ENCODE data around the gene KNTC1.

Gene KNTC1

DNA sequence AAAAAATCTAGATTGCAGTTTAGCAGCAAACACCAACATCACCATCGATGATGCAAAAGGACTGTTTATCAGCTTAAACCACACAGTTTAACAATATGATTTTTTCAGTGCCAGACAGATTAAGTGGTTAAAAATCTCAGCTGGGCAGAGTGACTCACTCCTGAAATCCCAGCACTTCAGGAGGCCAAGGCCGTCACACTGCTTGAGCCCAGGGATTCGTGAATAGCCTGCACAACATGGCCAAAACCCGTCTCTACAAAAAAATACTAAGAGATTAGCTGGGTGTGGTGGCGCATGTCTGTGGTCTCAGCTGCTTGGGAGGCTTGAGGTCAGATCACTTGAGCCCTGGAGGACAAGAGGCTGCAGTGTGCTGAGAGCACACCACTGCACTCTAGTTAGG, 9.2 kb upstream of the KNTC1 start:
- no peak for DNase-seq
- Mint-ChIP-seq H3K4me1 (peaks cover 9% of the 10 kb centered on the region), H3K9me3 (no peaks in the 10 kb centered on the region), H3K27me3 (ENCODE audit: low read depth, poor library complexity) (peaks cover 4% of the 10 kb centered on the region), H3K4me3 (no peak overlapping the region), H3K36me3 (ENCODE audit: low read depth) (peaks cover 89% of the 10 kb centered on the region), H3K27ac (no peak overlapping the region)
- TF ChIP-seq, protein P1, sequence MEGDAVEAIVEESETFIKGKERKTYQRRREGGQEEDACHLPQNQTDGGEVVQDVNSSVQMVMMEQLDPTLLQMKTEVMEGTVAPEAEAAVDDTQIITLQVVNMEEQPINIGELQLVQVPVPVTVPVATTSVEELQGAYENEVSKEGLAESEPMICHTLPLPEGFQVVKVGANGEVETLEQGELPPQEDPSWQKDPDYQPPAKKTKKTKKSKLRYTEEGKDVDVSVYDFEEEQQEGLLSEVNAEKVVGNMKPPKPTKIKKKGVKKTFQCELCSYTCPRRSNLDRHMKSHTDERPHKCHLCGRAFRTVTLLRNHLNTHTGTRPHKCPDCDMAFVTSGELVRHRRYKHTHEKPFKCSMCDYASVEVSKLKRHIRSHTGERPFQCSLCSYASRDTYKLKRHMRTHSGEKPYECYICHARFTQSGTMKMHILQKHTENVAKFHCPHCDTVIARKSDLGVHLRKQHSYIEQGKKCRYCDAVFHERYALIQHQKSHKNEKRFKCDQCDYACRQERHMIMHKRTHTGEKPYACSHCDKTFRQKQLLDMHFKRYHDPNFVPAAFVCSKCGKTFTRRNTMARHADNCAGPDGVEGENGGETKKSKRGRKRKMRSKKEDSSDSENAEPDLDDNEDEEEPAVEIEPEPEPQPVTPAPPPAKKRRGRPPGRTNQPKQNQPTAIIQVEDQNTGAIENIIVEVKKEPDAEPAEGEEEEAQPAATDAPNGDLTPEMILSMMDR (IDR thresholded peaks at IDR 0.05): no peak

- peaks cover under 1% of the 10 kb centered on the region for H3K27me3 Mint-ChIP-seq (ENCODE audit: low read depth, poor library complexity)
- no peaks in the 10 kb centered on the region for H3K9me3 Mint-ChIP-seq
- peaks cover 87% of the 10 kb centered on the region for H3K36me3 Mint-ChIP-seq (ENCODE audit: low read depth)
- peaks cover 20% of the 10 kb centered on the region for H3K4me1 Mint-ChIP-seq
- no peak for DNase-seq
- H3K4me3 Mint-ChIP-seq: no peak overlapping the region
- H3K27ac Mint-ChIP-seq: no peak overlapping the region
- TF ChIP-seq, protein P1 (IDR thresholded peaks at IDR 0.05): no peak
Observed at GRCh38 chr12:122518908-122519307, 8.1 kb upstream of the KNTC1 start.

DNA sequence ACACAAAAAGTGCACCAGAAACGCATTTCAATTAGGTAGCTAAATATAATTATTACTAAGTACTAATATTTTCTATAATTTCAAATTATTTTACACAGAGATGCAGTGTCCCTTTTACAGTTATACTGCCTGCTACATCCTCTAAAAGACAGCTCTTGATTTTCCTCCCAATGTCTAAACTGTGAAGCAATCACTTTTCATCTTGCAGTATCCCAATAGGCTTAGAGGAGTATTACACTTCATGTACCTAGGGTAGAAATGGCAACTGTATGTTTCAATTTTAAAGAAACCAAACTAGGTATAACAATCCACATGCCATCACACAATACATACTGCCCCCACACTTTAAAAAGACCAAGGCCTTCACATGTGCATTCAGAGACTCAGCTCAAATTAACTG, 7.6 kb upstream of the KNTC1 start:
- Mint-ChIP-seq H3K36me3 (ENCODE audit: low read depth) (peaks cover 86% of the 10 kb centered on the region), H3K4me1 (peaks cover 25% of the 10 kb centered on the region), H3K4me3 (no peak overlapping the region), H3K9me3 (no peaks in the 10 kb centered on the region), H3K27me3 (ENCODE audit: low read depth, poor library complexity) (no peaks in the 10 kb centered on the region), H3K27ac (no peak overlapping the region)
- TF ChIP-seq, protein P1 (IDR thresholded peaks at IDR 0.05): no peak
- no peak for DNase-seq

DNA sequence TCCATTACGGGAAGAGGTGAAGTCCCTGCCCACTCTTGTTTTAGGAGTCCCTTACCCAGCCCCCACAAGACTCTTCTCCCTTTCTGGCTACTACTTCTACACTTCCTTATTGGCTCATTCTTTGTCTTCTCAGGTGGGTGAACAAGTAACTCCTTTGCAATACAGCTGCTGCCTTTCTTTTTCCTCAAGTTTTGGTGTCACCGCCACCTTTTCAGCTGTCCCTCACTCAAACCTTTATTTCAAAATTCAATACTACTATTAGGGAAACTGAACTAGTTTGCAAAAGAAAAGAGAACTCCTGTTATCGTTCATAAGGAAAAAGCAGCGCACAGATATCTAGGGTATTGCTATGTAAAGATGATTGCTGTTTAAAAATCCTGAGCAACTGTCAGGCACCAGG, 6.4 kb upstream of the KNTC1 start:
- Mint-ChIP-seq H3K4me3 (no peak overlapping the region), H3K27ac (no peak overlapping the region), H3K9me3 (no peaks in the 10 kb centered on the region), H3K4me1 (peaks cover 25% of the 10 kb centered on the region), H3K36me3 (ENCODE audit: low read depth) (peaks cover 79% of the 10 kb centered on the region), H3K27me3 (ENCODE audit: low read depth, poor library complexity) (no peaks in the 10 kb centered on the region)
- TF ChIP-seq, protein P1 (IDR thresholded peaks at IDR 0.05): no peak
- no peak for DNase-seq

- Mint-ChIP-seq H3K4me3 (peak overlapping the region; percentile 99), H3K9me3 (no peaks in the 10 kb centered on the region), H3K4me1 (peaks cover 25% of the 10 kb centered on the region), H3K27me3 (ENCODE audit: low read depth, poor library complexity) (no peaks in the 10 kb centered on the region), H3K27ac (no peak overlapping the region), H3K36me3 (ENCODE audit: low read depth) (peaks cover 53% of the 10 kb centered on the region)
- no peak for DNase-seq
- TF ChIP-seq, protein P1 (IDR thresholded peaks at IDR 0.05): no peak
Observed at GRCh38 chr12:122523280-122523679, 3.8 kb upstream of the KNTC1 start.

DNA sequence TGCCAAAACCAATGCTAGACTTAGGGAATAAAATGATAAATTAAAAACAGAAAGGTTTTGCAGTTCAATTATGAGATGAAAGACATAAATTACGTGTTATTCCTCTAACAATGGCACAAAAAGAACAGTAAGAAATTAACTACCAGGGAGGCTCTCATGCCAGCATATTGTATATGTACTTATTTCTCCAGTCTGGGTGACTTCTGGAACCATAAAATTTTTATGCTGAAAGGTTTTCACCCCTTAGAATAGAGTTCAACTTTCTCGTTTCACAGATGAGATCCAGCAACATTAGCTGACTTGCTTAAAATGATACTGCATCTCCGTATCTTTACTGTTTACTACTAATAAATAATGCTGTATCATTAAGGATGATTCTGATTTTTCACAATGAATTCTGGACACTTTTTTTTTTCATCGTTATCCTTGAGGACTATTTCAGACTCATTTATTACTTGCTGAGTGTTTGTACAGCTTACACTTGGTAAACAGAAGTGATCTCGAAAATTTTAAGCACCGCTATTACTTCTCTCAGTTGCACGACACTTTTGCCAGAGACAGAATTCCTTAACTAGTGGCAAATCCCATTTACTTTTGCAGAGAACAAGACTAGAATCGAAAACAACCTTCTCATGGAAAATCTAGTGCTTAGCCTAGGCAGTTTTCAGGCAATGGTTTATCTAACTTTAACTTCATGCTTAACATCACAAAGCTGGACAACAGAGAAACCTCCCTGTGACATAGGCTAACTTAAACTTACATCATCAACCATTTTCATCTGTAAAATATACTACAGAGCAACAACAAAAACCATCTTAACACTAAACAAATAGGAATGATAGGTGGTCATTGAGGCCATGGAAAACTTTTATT, 3.0 kb upstream of the KNTC1 start:
- no peaks in the 10 kb centered on the region for H3K9me3 Mint-ChIP-seq
- H3K36me3 Mint-ChIP-seq (ENCODE audit: low read depth): peaks cover 45% of the 10 kb centered on the region
- TF ChIP-seq, protein P1 (IDR thresholded peaks at IDR 0.05): no peak
- H3K4me1 Mint-ChIP-seq: peaks cover 25% of the 10 kb centered on the region
- H3K27me3 Mint-ChIP-seq (ENCODE audit: low read depth, poor library complexity): no peaks in the 10 kb centered on the region
- H3K4me3 Mint-ChIP-seq: peak overlapping the region; percentile 99
- no peak for DNase-seq
- peak overlapping the region; percentile 84 for H3K27ac Mint-ChIP-seq
